HepG2 (cell line): ENCODE measurements around the gene OR51E2. TPM values are rescaled to one million over a fixed set of nuclear protein-coding genes. Genes with fewer than 3 reads are reported as not detected.

Experiments
- ATAC-seq: fragments of 200-7000 bp; cut with Tn5 transposase; 3 replicates; pipeline ENCODE4 v1.9.1; 2020; ENCODE audit warnings: mild to moderate bottlenecking, moderate library complexity
- BruUV-seq: library from RNA; stranded (reverse); fragments of 400-500 nt; replicated peaks from 2 replicates; lab custom pipeline; 2021; lab: Mats Ljungman, UMichigan
- CTCF ChIA-PET: fragments of 300-600 bp; formaldehyde crosslinking; extraction: SDS; loops from one replicate; lab custom pipeline; 2021; ENCODE audit warnings: low total read pairs, inconsistent platforms, low intra/inter-chr PET ratio; lab: Yijun Ruan, JAX
- POLR2A ChIA-PET: fragments of 350-600 bp; sonication (Branson Sonifier 250); formaldehyde crosslinking; loops from one replicate; lab custom pipeline; 2020; ENCODE audit warnings: antibody characterized with exemption, inconsistent platforms; lab: Yijun Ruan, JAX
- DNase-seq: peaks from one replicate; pipeline ENCODE4 v3.0.0-alpha.2; 2015; ENCODE audit warnings: low spot score
- FAIRE-seq: peaks from 3 replicates; lab custom pipeline; 2011; peaks lifted over from hg19 to GRCh38; lab: Jason Lieb, UNC
- H2AFZ ChIP-seq: one replicate; pipeline ENCODE4 v1.6.1; 2011; ENCODE audit warnings: low read length, inconsistent platforms
- H3K27ac ChIP-seq: fragments of 300-600 bp; 3 replicates; pipeline ENCODE4 v1.8.0; 2011; ENCODE audit warnings: mixed run types, mild to moderate bottlenecking, mixed read lengths, low read length, inconsistent platforms; ENCODE audit not compliant: insufficient read depth; ENCODE audit errors: extremely low read length
- H3K27me3 ChIP-seq, 2 experiments: fragments of 200-600 bp in 1 of 2; 2 replicates in 1 of 2; 3 replicates in 1 of 2; pipeline versions ENCODE4 v1.6.0 to v1.8.0; 2011; ENCODE audit warnings: low read length in 2 of 2, mild to moderate bottlenecking in 2 of 2, moderate library complexity in 2 of 2, inconsistent platforms in 1 of 2; ENCODE audit not compliant: insufficient read depth in 2 of 2, control insufficient read depth in 1 of 2
- H3K36me3 ChIP-seq, 2 experiments: fragments of 200-600 bp in 1 of 2; replicated peaks in 1 of 2; 2 replicates in 1 of 2; 3 replicates in 1 of 2; pipeline versions ENCODE4 v1.5.1 to v1.8.0; 2011; ENCODE audit warnings: low read length in 2 of 2, inconsistent platforms in 1 of 2; ENCODE audit not compliant: insufficient read depth in 2 of 2, control insufficient read depth in 1 of 2
- H3K4me1 ChIP-seq: 2 replicates; pipeline ENCODE4 v1.5.1; 2012; ENCODE audit warnings: low read length, inconsistent platforms; ENCODE audit not compliant: insufficient read depth
- H3K4me2 ChIP-seq: 2 replicates; pipeline ENCODE4 v1.6.0; 2011; ENCODE audit warnings: low read depth, low read length, inconsistent platforms
- H3K4me3 ChIP-seq, 3 experiments: fragments of 200-600 bp in 1 of 3; sonication (generic), shearing (Covaris generic) in 1 of 3; replicated peaks in 1 of 3; 2 replicates each; pipeline ENCODE4 v1.5.1; 2011 to 2016; ENCODE audit warnings: low read length in 3 of 3, inconsistent platforms in 2 of 3, low read depth in 2 of 3, mild to moderate bottlenecking in 2 of 3, control low read depth in 1 of 3, mixed read lengths in 1 of 3; ENCODE audit not compliant: insufficient read depth in 1 of 3
- H3K79me2 ChIP-seq: one replicate; pipeline ENCODE4 v1.6.1; 2011; ENCODE audit warnings: low read length, inconsistent platforms; ENCODE audit not compliant: insufficient read depth
- H3K9ac ChIP-seq: 2 replicates; pipeline ENCODE4 v1.6.0; 2011; ENCODE audit warnings: mild to moderate bottlenecking, low read depth, low read length, inconsistent platforms; ENCODE audit not compliant: insufficient read depth
- H3K9me3 ChIP-seq: 2 replicates; pipeline ENCODE4 v1.5.1; 2012; ENCODE audit warnings: mild to moderate bottlenecking, low read length
- H4K20me1 ChIP-seq: 2 replicates; pipeline ENCODE4 v1.6.0; 2011; ENCODE audit warnings: inconsistent platforms, mild to moderate bottlenecking, low read length, moderate library complexity; ENCODE audit not compliant: insufficient read depth
- GTF2F1 ChIP-seq: fragments of 150-350 bp; IDR thresholded peaks from 2 replicates; pipeline ENCODE4 v1.6.1; 2014; ENCODE audit warnings: low read length
- NR1H2 ChIP-seq: sonication (generic); formaldehyde crosslinking; IDR thresholded peaks from 2 replicates; pipeline ENCODE4 v1.8.1; 2022; ENCODE audit warnings: low read depth, missing genetic modification reagents, borderline replicate concordance
- PRPF4 ChIP-seq: fragments of 200-400 bp; formaldehyde crosslinking; IDR thresholded peaks from 2 replicates; pipeline ENCODE4 v1.6.1; 2016; ENCODE audit warnings: low read length, low read depth; ENCODE audit not compliant: poor library complexity, severe bottlenecking
- SMAD1 ChIP-seq: sonication (generic); formaldehyde crosslinking; IDR thresholded peaks from 2 replicates; pipeline ENCODE4 v1.4.0; 2020; ENCODE audit warnings: missing genetic modification reagents, low read depth, mild to moderate bottlenecking, borderline replicate concordance
- ZNF547 ChIP-seq: sonication (generic); formaldehyde crosslinking; IDR thresholded peaks from 2 replicates; pipeline ENCODE4 v1.5.1; 2020; ENCODE audit warnings: mild to moderate bottlenecking, missing genetic modification reagents
- ZNF589 ChIP-seq: sonication (generic); formaldehyde crosslinking; conservative IDR thresholded peaks from 2 replicates; pipeline ENCODE4 v1.8.0; 2022; ENCODE audit warnings: mild to moderate bottlenecking, moderate library complexity, missing genetic modification reagents
- ZNF598 ChIP-seq: sonication (generic); formaldehyde crosslinking; IDR thresholded peaks from 2 replicates; pipeline ENCODE4 v1.5.1; 2020; ENCODE audit warnings: mild to moderate bottlenecking, missing genetic modification reagents, borderline replicate concordance
- WGBS: methylation state at CpG from one replicate; pipeline ENCODE4 v1.1.6; 2017; ENCODE audit warnings: low lambda C conversion rate; 5-methylcytosine and 5-hydroxymethylcytosine counted together
- in situ Hi-C: cut with HindIII; loops from 2 replicates; pipeline ENCODE4 v1.10.0; 2017; ENCODE audit warnings: low pct_unique_long_range_greater_than_20kb; ENCODE audit not compliant: extremely low pct_ligation_motif_present
- intact Hi-C: fragments of 100-400 bp; cut with micrococcal nuclease; formaldehyde crosslinking; loops from one replicate; pipeline ENCODE4 v1.10.0; 2022; ENCODE audit not compliant: unreplicated experiment
- polyA plus RNA-seq, 8 experiments: library from polyadenylated mRNA; depleted of rRNA in 3 of 8; stranded (reverse) in 7 of 8; unstranded in 1 of 8; fragments of >200 nt; fragmentation: Illumina TruSeq in 4 of 8; extraction: Trizol in 4 of 8; gene quantifications; 2 replicates each; pipeline versions ENCODE4 v1.2.1 to v1.2.3, GENCODE V29; 2011 to 2016; ENCODE audit warnings: low read depth in 4 of 8, missing spikeins in 1 of 8, mixed read lengths in 1 of 8; ENCODE audit not compliant: insufficient read depth in 1 of 8
- total RNA-seq, 5 experiments: library from RNA; depleted of rRNA; stranded (reverse); fragments of >200 nt; fragmentation: Illumina TruSeq; extraction: Trizol; gene quantifications; 2 replicates each; pipeline ENCODE4 v1.2.3, GENCODE V29; 2016; ENCODE audit warnings: low read depth in 1 of 5
- TF ChIP-seq, protein P1 (sequence below): sonication (generic); formaldehyde crosslinking; IDR thresholded peaks from 2 replicates; pipeline ENCODE4 v1.4.0; 2020; ENCODE audit warnings: mild to moderate bottlenecking, low read depth, missing genetic modification reagents
- TF ChIP-seq, protein P2 (sequence below): sonication (generic); formaldehyde crosslinking; IDR thresholded peaks from 2 replicates; pipeline ENCODE4 v1.4.0; 2020; ENCODE audit warnings: missing genetic modification reagents
- TF ChIP-seq, protein P3 (sequence below): fragments of 450-650 bp; IDR thresholded peaks from 2 replicates; pipeline ENCODE4 v1.6.1; 2017; ENCODE audit warnings: mild to moderate bottlenecking

The OR51E2 gene
- total and polyA plus RNA-seq, 2 of the 13 experiments (the other 11 are each of a cell fraction or from before 2014, with no cell fraction given) = not detected

DNA sequence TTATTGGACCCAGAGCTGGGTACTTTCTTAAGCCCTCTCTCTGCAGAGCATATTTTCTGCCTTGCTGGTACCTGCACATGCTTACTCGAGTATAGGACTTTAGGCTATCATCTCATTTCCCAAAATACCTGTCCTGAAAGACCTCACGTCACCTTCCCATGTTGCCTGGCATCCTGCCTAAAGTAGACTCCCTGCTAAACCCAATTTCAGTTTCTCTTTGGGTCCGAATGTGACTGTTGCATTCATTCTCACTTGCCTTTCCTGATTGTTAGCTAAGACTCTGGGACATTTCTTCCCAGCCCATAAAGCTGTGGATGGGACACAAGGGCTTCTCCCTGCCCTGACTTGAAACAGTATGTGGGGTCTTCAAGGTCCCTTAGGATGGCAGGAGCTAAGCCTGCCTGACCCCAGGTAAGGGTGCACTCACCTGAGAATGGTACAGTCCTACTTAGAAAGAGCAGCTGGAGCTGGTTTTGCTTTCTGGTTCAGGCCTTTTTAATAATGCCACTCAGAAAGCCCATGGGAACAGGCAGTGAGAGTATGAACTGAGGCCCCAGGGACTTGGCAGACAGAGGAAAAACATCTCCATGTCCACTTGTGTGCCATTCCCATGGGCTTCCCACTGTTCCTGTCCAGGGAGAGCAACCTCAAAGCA, 12.9 kb downstream of the OR51E2 start:
- in situ Hi-C loops (no loop called here), intact Hi-C loops (no loop called here)
- Histone ChIP-seq H4K20me1 (no peaks in the 10 kb centered on the region), H3K4me3 (no peak overlapping the region), H3K27ac (no peak overlapping the region), H3K79me2 (no peaks in the 10 kb centered on the region), H3K4me1 (no peaks in the 10 kb centered on the region), H3K27me3 (peaks cover 0 to 4% of the 10 kb centered on the region in 2 experiments; a peak in 2 of 5 replicates), H3K4me2 (no peak overlapping the region), H2AFZ (no peak overlapping the region), H3K9ac (no peak overlapping the region), H3K36me3 (no peaks in the 10 kb centered on the region), H3K9me3 (no peaks in the 10 kb centered on the region)
- ATAC-seq = no peak
- no peak for FAIRE-seq
- no TSS peak for BruUV-seq
- TF ChIP-seq SMAD1 (CRISPR knock-in tag) = no peak
- no peak for TF ChIP-seq ZNF547 (CRISPR knock-in tag)
- TF ChIP-seq, protein P1, sequence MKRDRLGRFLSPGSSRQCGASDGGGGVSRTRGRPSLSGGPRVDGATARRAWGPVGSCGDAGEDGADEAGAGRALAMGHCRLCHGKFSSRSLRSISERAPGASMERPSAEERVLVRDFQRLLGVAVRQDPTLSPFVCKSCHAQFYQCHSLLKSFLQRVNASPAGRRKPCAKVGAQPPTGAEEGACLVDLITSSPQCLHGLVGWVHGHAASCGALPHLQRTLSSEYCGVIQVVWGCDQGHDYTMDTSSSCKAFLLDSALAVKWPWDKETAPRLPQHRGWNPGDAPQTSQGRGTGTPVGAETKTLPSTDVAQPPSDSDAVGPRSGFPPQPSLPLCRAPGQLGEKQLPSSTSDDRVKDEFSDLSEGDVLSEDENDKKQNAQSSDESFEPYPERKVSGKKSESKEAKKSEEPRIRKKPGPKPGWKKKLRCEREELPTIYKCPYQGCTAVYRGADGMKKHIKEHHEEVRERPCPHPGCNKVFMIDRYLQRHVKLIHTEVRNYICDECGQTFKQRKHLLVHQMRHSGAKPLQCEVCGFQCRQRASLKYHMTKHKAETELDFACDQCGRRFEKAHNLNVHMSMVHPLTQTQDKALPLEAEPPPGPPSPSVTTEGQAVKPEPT (CRISPR knock-in tag) = no peak
- 9% methylated on average over 3 of the region's 3 CpGs for WGBS
- DNase-seq = no peak
- POLR2A ChIA-PET = no interaction called here
- CTCF ChIA-PET = no interaction called here

DNA sequence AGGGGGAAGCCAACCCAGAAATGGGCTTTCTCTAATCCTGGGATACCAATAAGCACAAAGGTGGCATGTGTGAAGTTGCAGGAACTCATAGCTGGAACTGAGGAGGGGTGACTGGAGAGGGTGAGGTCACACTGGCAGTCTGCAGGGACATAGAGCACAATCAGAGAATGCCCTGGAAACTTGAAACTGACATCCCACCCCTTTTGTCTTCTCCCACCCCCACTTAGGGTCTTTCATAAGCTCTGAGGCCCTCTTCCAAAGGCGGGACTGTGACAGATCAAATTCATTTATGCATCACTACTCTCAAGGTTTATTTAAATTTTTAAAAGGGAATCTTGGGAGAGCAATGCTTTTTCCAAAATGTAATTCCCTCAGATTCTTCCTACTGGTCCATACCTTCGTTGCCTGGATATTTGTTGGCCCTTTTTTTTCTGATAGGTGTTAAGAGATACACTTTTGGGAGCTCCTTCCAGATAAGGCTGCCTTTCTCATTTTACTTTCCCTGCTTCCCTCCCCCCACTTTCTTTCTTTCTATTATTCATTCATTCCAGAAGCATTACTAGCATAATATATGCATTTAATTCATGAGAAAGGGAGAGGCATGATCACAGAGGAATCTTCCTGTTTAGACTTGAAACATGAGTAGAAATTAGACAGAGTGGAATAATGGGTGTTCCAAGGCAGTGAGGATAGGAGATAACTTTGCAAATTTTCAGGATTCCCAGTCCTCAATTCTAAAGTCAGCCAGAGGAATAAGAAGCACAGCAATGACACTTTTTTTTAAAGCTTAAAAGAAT, 14.8 kb downstream of the OR51E2 start:
- POLR2A ChIA-PET = no interaction called here
- TF ChIP-seq GTF2F1 (no peak), ZNF589 (CRISPR knock-in tag) (no peak), PRPF4 (no peak), NR1H2 (CRISPR knock-in tag) (no peak), ZNF598 (no peak)
- TF ChIP-seq, protein P2, sequence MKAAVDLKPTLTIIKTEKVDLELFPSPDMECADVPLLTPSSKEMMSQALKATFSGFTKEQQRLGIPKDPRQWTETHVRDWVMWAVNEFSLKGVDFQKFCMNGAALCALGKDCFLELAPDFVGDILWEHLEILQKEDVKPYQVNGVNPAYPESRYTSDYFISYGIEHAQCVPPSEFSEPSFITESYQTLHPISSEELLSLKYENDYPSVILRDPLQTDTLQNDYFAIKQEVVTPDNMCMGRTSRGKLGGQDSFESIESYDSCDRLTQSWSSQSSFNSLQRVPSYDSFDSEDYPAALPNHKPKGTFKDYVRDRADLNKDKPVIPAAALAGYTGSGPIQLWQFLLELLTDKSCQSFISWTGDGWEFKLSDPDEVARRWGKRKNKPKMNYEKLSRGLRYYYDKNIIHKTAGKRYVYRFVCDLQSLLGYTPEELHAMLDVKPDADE (CRISPR knock-in tag) = no peak
- TF ChIP-seq, protein P3, sequence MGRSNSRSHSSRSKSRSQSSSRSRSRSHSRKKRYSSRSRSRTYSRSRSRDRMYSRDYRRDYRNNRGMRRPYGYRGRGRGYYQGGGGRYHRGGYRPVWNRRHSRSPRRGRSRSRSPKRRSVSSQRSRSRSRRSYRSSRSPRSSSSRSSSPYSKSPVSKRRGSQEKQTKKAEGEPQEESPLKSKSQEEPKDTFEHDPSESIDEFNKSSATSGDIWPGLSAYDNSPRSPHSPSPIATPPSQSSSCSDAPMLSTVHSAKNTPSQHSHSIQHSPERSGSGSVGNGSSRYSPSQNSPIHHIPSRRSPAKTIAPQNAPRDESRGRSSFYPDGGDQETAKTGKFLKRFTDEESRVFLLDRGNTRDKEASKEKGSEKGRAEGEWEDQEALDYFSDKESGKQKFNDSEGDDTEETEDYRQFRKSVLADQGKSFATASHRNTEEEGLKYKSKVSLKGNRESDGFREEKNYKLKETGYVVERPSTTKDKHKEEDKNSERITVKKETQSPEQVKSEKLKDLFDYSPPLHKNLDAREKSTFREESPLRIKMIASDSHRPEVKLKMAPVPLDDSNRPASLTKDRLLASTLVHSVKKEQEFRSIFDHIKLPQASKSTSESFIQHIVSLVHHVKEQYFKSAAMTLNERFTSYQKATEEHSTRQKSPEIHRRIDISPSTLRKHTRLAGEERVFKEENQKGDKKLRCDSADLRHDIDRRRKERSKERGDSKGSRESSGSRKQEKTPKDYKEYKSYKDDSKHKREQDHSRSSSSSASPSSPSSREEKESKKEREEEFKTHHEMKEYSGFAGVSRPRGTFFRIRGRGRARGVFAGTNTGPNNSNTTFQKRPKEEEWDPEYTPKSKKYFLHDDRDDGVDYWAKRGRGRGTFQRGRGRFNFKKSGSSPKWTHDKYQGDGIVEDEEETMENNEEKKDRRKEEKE = no peak

More for the DNA sequence above, 14.8 kb downstream of the OR51E2 start:
- no peaks in the 10 kb centered on the region for H3K36me3 ChIP-seq
- ATAC-seq (no peak), DNase-seq (no peak), FAIRE-seq (no peak)
- no TSS peak for BruUV-seq
- H3K9me3 ChIP-seq = no peaks in the 10 kb centered on the region
- H3K79me2 ChIP-seq = no peaks in the 10 kb centered on the region
- CTCF ChIA-PET = no interaction called here
- no peak overlapping the region for H3K4me2 ChIP-seq
- H3K4me1 ChIP-seq = no peaks in the 10 kb centered on the region
- H3K27ac ChIP-seq = no peak overlapping the region
- in situ Hi-C loops = no loop called here
- H3K4me3 ChIP-seq = no peak overlapping the region
- intact Hi-C loops = no loop called here
- H4K20me1 ChIP-seq = no peaks in the 10 kb centered on the region
- no peak overlapping the region for H2AFZ ChIP-seq
- H3K27me3 ChIP-seq = peaks cover 0 to 4% of the 10 kb centered on the region in 2 experiments; a peak in 2 of 5 replicates
- H3K9ac ChIP-seq = no peak overlapping the region
- 0% methylated on average over 2 of the region's 2 CpGs for WGBS
